ENCODE data around the gene P2RY2.

P2RY2 gene

GRCh38 chr11:73284106-73284505 is 66.0 kb downstream of the P2RY2 start:
- no peak for DNase-seq (ENCODE audit: low read depth in 2 of 2)

- DNase-seq (ENCODE audit: low read depth in 2 of 2) = no peak
These were observed 67.6 kb downstream of the P2RY2 start for GRCh38 chr11:73285721-73286120.
